IPS-NIHi11 (cell line): ENCODE data around the gene TATDN3.
"Not testable (repeated sequence)": the region's sequence is repeated elsewhere in the genome, so short reads cannot be mapped to it uniquely, and the experiment has no call there.

Source experiments
- DNase-seq: peaks from one replicate; pipeline ENCODE4 v3.0.0; 2012; ENCODE audit warnings: mixed read lengths, low spot score

Gene TATDN3

GRCh38 chr1:212827831-212828278 is 36.2 kb downstream of the TATDN3 start:
- no peak for DNase-seq

- DNase-seq, result no peak
Measured at GRCh38 chr1:212828395-212828794, 36.7 kb downstream of the TATDN3 start.

GRCh38 chr1:212833211-212834207 is 41.8 kb downstream of the TATDN3 start:
- DNase-seq, result not testable (repeated sequence)

GRCh38 chr1:212838145-212838544 is 46.5 kb downstream of the TATDN3 start:
- DNase-seq, result no peak

GRCh38 chr1:212844521-212844920 is 52.8 kb downstream of the TATDN3 start:
- not testable (repeated sequence) for DNase-seq

- DNase-seq, result no peak
Measured at GRCh38 chr1:212847549-212847948, 55.9 kb downstream of the TATDN3 start, which contains the start of gene SPATA45. Gene SPATA45 (minus strand): TSS chr1:212847649. CDS start chr1:212836149, 11,500 bp downstream.

GRCh38 chr1:212852105-212852688 is 60.5 kb downstream of the TATDN3 start:
- DNase-seq, result peak; percentile 63

DNA sequence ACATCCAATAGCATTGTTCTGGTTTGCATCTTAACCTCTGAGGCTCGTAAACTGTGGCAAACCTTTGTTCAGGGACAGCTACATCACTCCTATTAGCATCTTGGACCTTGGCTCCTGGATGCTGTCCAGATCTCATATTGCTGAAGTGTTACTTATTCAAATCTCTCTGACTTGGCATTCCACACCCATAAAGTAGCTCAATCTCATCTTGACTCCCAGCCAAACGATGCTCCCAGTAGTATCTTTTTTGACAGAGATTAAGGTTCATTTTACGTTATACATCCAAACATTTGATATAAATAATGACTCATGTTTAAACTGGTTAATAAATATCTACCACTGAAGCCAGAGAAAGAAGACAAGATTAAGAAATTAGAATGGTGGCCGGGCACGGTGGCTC is 62.0 kb downstream of the TATDN3 start:
- DNase-seq, result no peak

DNA sequence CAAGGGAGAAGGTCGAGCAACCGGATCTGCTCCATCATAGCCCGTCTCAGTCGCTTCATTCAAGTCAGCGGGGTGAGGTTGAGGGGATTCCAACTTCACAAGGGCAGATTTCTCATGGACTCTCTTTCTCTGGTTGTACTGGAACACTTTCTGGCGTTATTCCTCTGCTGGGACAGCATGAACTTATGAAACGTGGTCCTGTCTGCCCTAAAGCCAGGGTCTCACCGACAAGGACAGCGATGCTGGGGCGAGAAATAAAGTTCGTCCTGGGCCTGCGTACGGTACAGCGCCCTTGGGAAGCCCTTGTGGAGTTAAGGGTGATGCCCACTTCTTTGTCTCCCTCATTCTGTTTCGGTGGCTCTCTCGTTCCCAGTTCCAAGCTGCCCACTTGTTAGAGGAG is 65.1 kb downstream of the TATDN3 start:
- no peak for DNase-seq

- DNase-seq, result peak; percentile 99
Measured at GRCh38 chr1:212857992-212858460, 66.3 kb downstream of the TATDN3 start, which contains the start of gene FLVCR1. Gene FLVCR1 (plus strand): TSS chr1:212858275. CDS start chr1:212858453, 178 bp downstream.

DNA sequence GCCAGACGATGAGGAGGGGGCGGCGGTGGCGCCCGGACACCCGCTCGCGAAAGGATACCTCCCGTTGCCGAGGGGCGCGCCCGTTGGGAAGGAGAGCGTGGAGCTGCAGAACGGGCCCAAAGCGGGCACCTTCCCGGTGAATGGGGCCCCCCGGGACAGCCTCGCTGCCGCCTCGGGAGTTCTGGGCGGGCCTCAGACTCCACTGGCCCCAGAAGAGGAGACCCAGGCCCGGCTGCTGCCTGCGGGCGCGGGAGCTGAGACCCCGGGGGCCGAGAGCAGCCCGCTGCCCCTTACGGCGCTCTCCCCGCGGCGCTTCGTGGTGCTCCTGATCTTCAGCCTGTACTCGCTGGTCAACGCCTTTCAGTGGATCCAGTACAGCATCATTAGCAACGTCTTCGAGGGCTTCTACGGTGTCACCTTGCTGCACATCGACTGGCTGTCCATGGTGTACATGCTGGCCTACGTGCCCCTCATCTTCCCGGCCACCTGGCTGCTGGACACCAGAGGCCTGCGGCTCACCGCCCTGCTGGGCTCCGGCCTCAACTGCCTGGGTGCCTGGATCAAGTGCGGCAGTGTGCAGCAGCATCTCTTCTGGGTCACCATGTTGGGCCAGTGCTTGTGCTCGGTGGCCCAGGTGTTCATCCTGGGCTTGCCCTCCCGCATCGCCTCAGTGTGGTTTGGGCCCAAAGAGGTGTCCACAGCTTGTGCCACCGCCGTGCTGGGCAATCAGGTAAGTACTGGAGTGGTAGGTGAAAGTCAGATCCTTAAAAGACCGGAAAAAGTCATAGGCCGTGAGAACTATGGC is 67.0 kb downstream of the TATDN3 start:
- DNase-seq, result no peak

GRCh38 chr1:212860713-212861581 is 69.3 kb downstream of the TATDN3 start:
- no peak for DNase-seq

GRCh38 chr1:212862111-212862690 is 70.5 kb downstream of the TATDN3 start:
- no peak for DNase-seq

GRCh38 chr1:212863345-212863744 is 71.7 kb downstream of the TATDN3 start:
- DNase-seq, result not testable (repeated sequence)

GRCh38 chr1:212864201-212864600 is 72.5 kb downstream of the TATDN3 start:
- no peak for DNase-seq
